GM18858 (cell line): ENCODE data around the gene CLEC1A.
"Not testable (repeated sequence)": the region's sequence is repeated elsewhere in the genome, so short reads cannot be mapped to it uniquely, and the experiment has no call there.

Source experiments
- ATAC-seq: cut with Tn5 transposase; IDR thresholded peaks from one replicate; pipeline ENCODE4 v1.9.1; 2021; ENCODE audit not compliant: unreplicated experiment

Gene CLEC1A

DNA sequence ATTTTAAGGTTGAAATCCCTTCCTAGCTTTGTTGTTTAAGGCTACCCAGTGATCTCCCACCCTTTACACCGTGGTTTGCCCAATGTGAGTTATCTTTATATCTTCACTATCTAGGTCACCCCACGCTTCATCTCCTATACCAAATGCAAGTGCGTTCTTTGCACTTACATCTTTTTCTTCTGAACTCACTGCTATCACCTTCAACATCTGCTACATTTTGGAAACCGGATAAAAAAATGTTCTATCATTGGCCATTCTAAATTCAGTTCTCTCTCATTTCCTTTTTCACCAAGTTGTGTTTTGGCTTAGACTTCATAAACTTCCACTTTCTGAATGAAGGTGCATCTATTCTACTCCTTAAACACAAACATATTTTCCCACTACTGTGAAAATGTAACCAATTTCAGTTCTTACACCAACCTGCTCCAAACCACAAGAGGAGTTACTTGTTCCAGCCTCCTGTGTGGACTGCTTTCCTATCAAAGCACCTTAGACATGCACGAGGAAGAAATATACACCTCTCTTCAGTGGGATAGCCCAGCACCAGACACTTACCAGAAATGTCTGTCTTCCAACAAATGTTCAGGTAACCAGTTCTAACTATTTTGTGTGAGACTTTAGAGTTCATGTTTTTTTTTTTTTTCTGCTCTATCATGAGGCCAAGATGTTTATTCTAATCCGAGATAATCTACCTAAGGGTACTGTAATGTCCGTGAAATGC, 46.4 kb downstream of the CLEC1A start:
- no peak for ATAC-seq

DNA sequence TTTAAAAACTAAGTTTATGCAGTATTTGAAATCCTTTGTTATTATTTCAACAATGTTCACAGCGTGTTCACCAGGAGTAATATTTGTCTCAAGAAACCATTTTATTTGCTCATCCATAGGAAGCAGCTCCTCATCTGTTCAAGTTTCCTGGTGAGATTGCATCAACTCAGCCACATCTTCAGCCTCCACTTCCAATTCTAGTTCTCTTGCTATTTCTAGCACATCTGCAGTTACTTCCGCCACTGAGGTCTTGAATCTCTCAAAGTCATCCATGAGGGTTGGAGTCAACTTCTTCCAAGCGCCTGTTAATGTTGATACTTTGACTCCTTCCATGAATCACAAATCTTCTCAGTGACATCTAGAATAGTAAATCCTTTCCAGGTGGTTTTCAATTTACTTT, 50.3 kb downstream of the CLEC1A start:
- no peak for ATAC-seq

DNA sequence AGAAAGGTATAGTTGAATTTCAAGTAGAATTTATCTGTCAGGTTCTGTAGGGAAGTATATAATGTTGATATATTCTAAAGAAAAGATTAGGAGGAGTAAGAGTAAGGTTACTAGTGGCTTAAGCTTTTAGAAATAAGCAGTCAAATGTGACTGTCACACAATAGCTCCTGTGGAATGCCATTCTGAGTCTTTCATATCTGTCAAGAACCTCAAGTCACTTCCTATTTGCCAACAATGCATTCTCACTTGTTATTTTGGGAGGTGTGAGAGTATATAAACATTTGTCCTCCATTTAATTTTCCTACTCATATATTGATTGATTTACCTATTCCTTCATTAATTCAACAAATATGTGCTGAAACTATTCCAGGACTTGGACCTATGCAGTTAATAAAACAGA, 56.6 kb downstream of the CLEC1A start:
- ATAC-seq = no peak

DNA sequence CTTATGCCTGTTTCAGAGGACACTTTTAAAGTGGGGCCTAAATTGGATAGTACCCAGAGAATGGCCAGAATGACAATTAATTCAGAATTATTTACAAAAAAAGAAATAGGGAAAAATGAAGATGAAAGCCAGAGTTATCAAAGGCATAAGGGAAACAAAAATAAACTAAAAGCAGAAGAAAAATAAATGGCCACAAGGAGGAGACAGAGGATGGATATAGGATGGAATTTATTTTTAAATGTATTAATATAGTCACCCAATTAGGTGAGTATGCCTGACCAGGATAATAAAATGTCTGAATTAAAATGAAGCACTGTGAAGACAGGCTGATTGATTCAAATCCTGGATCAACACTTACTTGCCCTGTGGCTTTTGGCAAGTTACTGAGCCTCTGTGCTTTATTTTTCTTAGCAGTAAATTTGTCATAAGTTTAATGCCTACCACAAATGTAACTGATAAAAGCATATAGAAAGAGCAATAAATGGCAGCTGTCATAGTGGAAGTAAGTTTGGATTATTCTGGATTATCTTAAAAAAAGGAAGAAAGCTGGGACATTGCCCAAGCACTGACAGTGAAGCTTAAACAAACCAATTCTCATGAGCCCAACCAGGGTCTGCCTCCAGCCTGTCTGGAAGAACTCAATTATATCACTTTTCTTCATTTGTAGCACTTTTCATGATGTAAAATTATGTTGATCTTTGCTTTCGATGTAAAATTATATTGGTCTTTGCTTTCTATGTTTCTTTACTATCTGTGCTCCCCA, 64.8 kb downstream of the CLEC1A start:
- ATAC-seq = no peak

DNA sequence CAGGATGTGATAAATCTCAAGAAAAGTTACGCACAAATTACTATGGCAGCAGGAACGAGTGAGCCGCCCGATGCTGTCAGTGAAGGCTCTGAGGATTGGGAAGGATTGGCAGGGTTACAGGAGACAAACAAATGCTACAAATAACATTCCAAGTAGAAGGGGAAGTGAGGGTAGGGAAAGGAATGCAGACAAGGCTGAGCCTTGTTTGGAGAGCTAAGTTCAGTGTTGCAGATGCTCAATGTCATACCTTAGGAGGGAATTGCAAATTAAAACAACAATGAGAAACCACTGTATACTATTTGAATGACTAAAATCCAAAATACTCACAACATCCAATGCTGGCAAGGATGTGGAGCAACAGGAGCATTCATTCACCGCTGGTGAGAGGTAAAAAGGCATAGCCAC, 67.0 kb downstream of the CLEC1A start:
- no peak for ATAC-seq

DNA sequence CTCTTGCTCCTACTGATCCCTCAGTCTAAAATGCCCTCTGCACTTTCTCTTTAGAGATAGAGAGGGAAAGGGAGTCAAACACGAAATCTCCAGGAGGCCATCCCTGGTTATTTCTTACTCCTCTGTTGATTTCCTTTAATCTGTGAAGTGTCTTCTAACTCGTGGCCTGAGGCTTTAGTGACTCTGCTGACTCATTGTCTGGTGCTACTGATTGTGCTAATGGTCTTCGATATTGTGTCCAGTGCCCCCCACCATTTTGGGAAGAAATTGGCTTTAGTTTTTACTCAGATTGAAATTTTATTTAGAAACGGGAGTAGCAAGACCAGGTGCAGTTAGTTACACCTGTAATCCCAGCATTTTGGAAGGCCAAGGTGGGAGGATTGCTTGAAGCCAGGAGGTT, 67.5 kb downstream of the CLEC1A start:
- no peak for ATAC-seq

DNA sequence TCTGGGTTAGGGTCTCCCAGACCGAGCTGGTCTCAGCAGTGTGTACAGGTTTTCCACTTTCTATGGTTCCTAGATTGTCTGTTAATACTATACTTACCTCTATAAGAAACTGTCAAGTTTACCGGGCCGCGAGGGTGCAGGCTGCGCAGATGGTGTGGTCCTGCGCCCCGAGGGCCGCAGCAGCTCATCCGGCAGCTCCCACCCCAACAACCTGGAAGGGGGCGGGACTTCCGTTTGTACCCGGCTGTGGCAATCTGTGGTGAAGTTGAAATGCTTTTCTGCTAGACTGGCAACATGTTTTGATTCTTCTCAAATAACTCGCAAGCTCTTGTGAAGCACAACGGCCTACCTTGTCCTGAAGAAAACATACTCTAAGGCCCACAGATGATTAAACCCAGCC, 68.3 kb downstream of the CLEC1A start, which contains the start of gene CLEC9A:
TSS of gene CLEC9A (plus strand) at position 237 of the 400 bp plus-strand sequence. CDS start 22,006 bp downstream, outside the sequence.
- no peak for ATAC-seq

DNA sequence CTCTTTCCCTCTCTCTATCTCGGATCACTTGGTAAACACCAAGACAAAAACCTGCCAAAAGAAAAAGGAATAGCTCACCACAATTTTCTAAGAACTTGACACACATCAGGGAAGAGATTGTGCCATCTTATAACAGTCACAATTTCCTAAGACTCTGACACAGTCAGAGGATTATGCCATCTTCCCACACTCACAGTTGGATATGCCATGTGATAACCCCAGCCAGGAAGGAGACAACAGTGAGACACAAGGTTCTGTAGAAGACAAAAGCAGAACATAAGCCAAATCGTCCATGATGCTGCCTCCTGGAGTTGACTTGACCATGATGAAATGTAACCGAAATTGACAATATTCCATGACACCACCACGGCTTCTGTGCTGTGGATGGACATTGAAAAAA, 71.1 kb downstream of the CLEC1A start:
- ATAC-seq = no peak

DNA sequence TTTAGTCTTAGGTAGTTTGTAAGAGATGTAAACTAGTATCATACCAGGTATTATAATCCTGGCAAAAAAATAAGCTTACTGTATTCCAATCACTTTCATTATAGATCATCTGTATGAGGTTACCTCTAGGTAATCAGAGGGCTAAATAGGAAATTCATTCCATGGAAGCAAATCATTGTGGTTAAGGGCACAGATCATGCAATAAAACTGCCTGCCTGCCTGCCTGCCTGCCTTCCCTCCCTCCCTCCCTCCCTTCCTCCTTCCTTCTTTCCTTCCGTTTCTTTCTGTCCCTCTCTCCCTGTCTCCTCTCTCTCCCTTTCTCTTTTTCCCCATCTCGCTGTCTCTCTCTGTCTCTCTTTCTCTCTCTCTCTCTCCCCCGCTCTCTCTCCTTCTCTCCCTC, 71.5 kb downstream of the CLEC1A start:
- ATAC-seq = no peak

DNA sequence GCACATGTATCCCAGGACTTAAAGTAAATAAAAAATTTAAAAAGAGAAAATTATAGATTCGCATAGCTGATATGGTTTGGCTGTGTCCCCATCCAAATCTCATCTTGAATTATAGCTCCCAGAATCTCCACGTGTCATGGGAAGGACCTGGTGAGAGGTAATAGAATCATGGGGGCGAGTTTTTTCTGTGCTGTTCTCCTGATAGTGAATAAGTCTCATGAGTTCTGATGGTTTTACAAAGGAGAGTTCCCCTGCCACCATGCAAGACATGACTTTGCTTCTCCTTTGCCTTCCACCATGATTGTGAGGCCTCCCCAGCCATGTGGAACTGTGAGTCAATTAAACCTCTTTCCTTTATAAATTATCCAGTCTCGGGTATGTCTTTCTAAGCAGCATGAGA, 72.1 kb downstream of the CLEC1A start:
- ATAC-seq = not testable (repeated sequence)

DNA sequence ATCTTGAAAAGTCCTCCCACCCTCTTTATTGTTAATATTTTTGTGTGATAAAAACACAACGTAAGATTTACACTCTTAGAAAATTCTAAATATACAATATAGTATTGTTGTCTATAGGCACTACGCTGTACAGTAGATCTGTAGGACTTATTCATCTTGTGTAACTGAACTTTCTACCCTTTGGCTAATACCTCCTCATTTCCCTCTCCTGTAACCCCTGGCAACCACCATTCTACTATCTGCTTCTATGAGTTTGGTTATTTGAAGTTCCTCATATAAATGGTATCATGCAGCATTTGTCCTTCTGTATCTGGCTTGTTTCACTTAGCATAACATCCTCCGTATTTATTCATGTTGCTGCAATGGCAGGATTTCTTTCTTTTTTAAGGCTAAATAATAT, 73.5 kb downstream of the CLEC1A start:
- no peak for ATAC-seq

DNA sequence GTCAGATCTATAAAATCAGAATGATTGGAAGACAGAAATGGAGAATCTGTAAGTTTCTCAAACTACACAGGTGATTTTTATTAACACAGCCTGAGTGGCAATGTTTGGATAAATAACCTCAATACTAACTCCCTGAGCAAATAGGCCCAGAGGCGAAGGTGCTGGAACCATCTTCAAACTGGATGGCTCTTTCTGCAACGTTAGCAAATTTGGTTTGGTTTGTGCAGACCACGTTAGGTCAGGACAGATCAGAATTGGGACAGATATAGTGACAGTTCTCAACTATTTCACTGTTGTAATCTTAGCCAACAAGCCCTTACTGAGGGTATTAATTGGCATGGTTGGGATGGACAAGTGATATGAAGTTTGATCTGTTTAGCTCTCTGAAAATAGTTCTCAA, 77.4 kb downstream of the CLEC1A start:
- no peak for ATAC-seq
